ENCODE data around the gene NKD2.

- TF ChIP-seq, protein P1, sequence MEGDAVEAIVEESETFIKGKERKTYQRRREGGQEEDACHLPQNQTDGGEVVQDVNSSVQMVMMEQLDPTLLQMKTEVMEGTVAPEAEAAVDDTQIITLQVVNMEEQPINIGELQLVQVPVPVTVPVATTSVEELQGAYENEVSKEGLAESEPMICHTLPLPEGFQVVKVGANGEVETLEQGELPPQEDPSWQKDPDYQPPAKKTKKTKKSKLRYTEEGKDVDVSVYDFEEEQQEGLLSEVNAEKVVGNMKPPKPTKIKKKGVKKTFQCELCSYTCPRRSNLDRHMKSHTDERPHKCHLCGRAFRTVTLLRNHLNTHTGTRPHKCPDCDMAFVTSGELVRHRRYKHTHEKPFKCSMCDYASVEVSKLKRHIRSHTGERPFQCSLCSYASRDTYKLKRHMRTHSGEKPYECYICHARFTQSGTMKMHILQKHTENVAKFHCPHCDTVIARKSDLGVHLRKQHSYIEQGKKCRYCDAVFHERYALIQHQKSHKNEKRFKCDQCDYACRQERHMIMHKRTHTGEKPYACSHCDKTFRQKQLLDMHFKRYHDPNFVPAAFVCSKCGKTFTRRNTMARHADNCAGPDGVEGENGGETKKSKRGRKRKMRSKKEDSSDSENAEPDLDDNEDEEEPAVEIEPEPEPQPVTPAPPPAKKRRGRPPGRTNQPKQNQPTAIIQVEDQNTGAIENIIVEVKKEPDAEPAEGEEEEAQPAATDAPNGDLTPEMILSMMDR (IDR thresholded peaks at IDR 0.05; ENCODE audit: poor library complexity), result no peak
- TF ChIP-seq EZH2 (IDR thresholded peaks at IDR 0.05; ENCODE audit: borderline replicate concordance) (no peak), EZH2phosphoT487 (IDR thresholded peaks at IDR 0.05; ENCODE audit: low read depth, severe bottlenecking, unreplicated experiment) (no peak)
Measured at GRCh38 chr5:1034986-1035385, 26.4 kb downstream of the NKD2 start.
